OCI-LY7 (cell line): ENCODE data around the gene IGFBP4. TPM values are rescaled to one million over a fixed set of nuclear protein-coding genes. Genes with fewer than 3 reads are reported as not detected.

Source experiments
- BruUV-seq: library from RNA; stranded (reverse); fragments of 400-500 nt; replicated peaks from 2 replicates; lab custom pipeline; 2021; lab: Mats Ljungman, UMichigan
- CTCF ChIA-PET: fragments of 300-600 bp; sonication (Branson Sonifier 250); formaldehyde crosslinking; loops from one replicate; lab custom pipeline; 2022; ENCODE audit warnings: antibody characterized with exemption; ENCODE audit not compliant: unreplicated experiment; lab: Charles Lee
- POLR2A ChIA-PET: fragments of 300-600 bp; sonication (Branson Sonifier 250); formaldehyde crosslinking; loops from one replicate; lab custom pipeline; 2022; ENCODE audit warnings: antibody characterized with exemption; lab: Charles Lee
- DNase-seq: peaks from one replicate; pipeline ENCODE4 v3.0.0-alpha.2; 2015; ENCODE audit warnings: low spot score
- H2AFZ ChIP-seq: fragments of 200-600 bp; sonication (generic), shearing (Covaris generic); 2 replicates; pipeline ENCODE4 v1.6.1; 2014; ENCODE audit warnings: mild to moderate bottlenecking, antibody characterized with exemption, low read length, moderate library complexity
- H3K27ac ChIP-seq: fragments of 200-600 bp; sonication (generic); 2 replicates; pipeline ENCODE4 v1.5.1; 2014; ENCODE audit warnings: mixed run types, low read depth, mild to moderate bottlenecking, moderate library complexity, low read length, inconsistent platforms; ENCODE audit not compliant: poor library complexity, severe bottlenecking
- H3K36me3 ChIP-seq: fragments of 200-600 bp; sonication (generic); 2 replicates; pipeline ENCODE4 v1.6.1; 2014; ENCODE audit warnings: mild to moderate bottlenecking, antibody characterized with exemption, low read length, moderate library complexity, mixed read lengths; ENCODE audit not compliant: insufficient read depth
- H3K4me1 ChIP-seq: fragments of 200-600 bp; sonication (generic); 2 replicates; pipeline ENCODE4 v1.5.1; 2014; ENCODE audit warnings: mild to moderate bottlenecking, low read length; ENCODE audit not compliant: insufficient read depth, poor library complexity, severe bottlenecking
- H3K4me2 ChIP-seq: fragments of 200-600 bp; sonication (generic); 2 replicates; pipeline ENCODE4 v1.6.1; 2014; ENCODE audit warnings: mild to moderate bottlenecking, low read length
- H3K4me3 ChIP-seq: fragments of 200-600 bp; sonication (generic); 2 replicates; pipeline ENCODE4 v1.5.1; 2014; ENCODE audit warnings: mild to moderate bottlenecking, low read depth, low read length; ENCODE audit not compliant: poor library complexity, severe bottlenecking
- H3K79me2 ChIP-seq: fragments of 200-600 bp; sonication (generic); 2 replicates; pipeline ENCODE4 v1.6.1; 2016; ENCODE audit warnings: low read depth, mild to moderate bottlenecking, low read length, moderate library complexity, mixed read lengths; ENCODE audit not compliant: insufficient read depth
- H3K9me2 ChIP-seq: fragments of 200-600 bp; sonication (generic); 2 replicates; pipeline ENCODE4 v1.6.1; 2016; ENCODE audit warnings: mild to moderate bottlenecking, low read length, mixed read lengths; ENCODE audit not compliant: insufficient read depth
- H3K9me3 ChIP-seq: fragments of 200-600 bp; sonication (generic); 2 replicates; pipeline ENCODE4 v1.6.1; 2014; ENCODE audit warnings: mild to moderate bottlenecking, mixed run types, low read length, mixed read lengths
- H4K20me1 ChIP-seq: fragments of 200-600 bp; sonication (generic); 2 replicates; pipeline ENCODE4 v1.6.1; 2014; ENCODE audit warnings: mild to moderate bottlenecking, antibody characterized with exemption, low read length, moderate library complexity, mixed read lengths; ENCODE audit not compliant: insufficient read depth
- CTCF ChIP-seq: fragments of 200-600 bp; sonication (generic); conservative IDR thresholded peaks from 2 replicates; pipeline ENCODE4 v1.5.1; 2014; ENCODE audit warnings: mild to moderate bottlenecking, antibody characterized with exemption, low read length, moderate library complexity, mixed read lengths
- EZH2phosphoT487 ChIP-seq: fragments of 200-600 bp; sonication (generic); IDR thresholded peaks from 2 replicates; pipeline ENCODE4 v1.6.1; 2018; ENCODE audit warnings: low read depth, borderline replicate concordance, mild to moderate bottlenecking, mixed run types, antibody characterized with exemption, low read length, moderate library complexity, mixed read lengths
- intact Hi-C: fragments of 100-400 bp; cut with micrococcal nuclease; formaldehyde crosslinking; loops from one replicate; pipeline ENCODE4 v1.10.0; 2022; ENCODE audit not compliant: unreplicated experiment
- total RNA-seq, 2 experiments: library from RNA; depleted of rRNA in 1 of 2; stranded (reverse); fragments of >200 nt in 1 of 2; shearing (Covaris generic) in 1 of 2; gene quantifications; 2 replicates each; pipeline ENCODE4 v1.2.3, GENCODE V29; 2014 to 2022

The IGFBP4 gene
- total RNA-seq, 2 experiments from 2014 or later, result not detected

DNA sequence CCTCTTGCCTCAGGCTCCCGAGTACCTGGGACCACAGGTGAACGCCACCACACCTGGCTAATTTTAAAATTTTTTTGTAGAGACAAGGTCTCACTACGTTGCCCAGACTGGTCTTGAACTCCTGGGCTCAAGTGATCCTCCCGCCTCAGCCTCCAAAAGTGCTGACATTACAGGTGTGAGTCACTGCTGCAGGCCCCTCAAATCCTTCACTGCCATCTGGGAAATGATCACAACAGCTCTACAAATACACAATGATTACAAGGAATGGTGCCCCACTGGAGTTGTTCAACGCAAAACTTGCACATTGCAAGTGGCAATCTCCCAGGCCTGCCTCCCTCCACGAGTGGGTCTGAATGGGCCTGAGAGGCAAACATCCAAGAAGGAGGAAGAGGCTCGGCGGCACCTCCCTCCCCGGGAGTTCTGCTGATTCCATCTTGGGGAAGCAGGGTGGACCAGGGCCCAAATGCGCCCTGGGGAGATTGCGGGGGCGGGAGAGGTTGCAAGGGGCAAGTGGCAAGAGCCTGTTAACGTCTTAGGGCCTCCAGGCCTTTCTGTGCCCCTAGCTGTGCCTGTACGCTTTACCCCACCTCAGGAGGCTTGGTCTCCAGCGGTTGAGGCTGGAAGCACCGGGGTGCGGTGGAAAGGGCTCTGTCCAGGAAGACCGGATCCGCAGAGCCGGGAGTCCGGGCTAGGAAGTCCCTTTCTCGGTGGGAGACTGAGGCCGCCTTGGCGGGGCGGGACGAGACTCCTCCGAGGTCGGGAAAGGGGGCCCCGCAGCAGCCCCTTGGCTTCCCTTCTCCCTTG is 656 bp upstream of the IGFBP4 start:
- Histone ChIP-seq H3K4me3 (no peak overlapping the region), H3K36me3 (no peaks in the 10 kb centered on the region), H3K79me2 (no peaks in the 10 kb centered on the region), H2AFZ (no peak overlapping the region), H3K4me1 (peaks cover 3% of the 10 kb centered on the region), H3K9me2 (no peaks in the 10 kb centered on the region), H3K27ac (no peak overlapping the region), H3K4me2 (no peak overlapping the region), H3K9me3 (no peaks in the 10 kb centered on the region), H4K20me1 (no peaks in the 10 kb centered on the region)
- DNase-seq, result no peak
- POLR2A ChIA-PET, result no interaction called here
- CTCF ChIA-PET, result no interaction called here
- intact Hi-C loops, result loop anchor here (5.0 kb wide), 1 partner anchor 85 kb away; no protein-coding TSS in a partner anchor
- TF ChIP-seq CTCF, result no peak
- TF ChIP-seq EZH2phosphoT487, result no peak
- BruUV-seq, result no TSS peak

GRCh38 chr17:40443988-40444899 is 994 bp downstream of the IGFBP4 start:
- no peaks in the 10 kb centered on the region for H3K4me1 ChIP-seq
- H3K4me2 ChIP-seq, result no peak overlapping the region; the same call in 1 of the 2 replicates
- DNase-seq, result no peak
- no peaks in the 10 kb centered on the region for H3K79me2 ChIP-seq
- TF ChIP-seq EZH2phosphoT487 (no peak), CTCF (no peak)
- H3K36me3 ChIP-seq, result no peaks in the 10 kb centered on the region
- intact Hi-C loops, result loop anchor here (5.0 kb wide), 1 partner anchor 87 kb away; no protein-coding TSS in a partner anchor
- H2AFZ ChIP-seq, result no peak overlapping the region
- ChIA-PET CTCF (no interaction called here), POLR2A (no interaction called here)
- H3K9me3 ChIP-seq, result no peaks in the 10 kb centered on the region
- no peaks in the 10 kb centered on the region for H3K9me2 ChIP-seq
- no peak overlapping the region for H3K27ac ChIP-seq
- no peaks in the 10 kb centered on the region for H4K20me1 ChIP-seq
- BruUV-seq, result no TSS peak
- H3K4me3 ChIP-seq, result no peak overlapping the region
